Measurements from ENCODE around the gene CSF2RB. TPM values are rescaled to one million over a fixed set of nuclear protein-coding genes. Genes with fewer than 3 reads are reported as not detected.

The CSF2RB gene
- total RNA-seq, 4 donors from 2014 or later = 1.2 to 9.7 (median 6.0) TPM

DNA sequence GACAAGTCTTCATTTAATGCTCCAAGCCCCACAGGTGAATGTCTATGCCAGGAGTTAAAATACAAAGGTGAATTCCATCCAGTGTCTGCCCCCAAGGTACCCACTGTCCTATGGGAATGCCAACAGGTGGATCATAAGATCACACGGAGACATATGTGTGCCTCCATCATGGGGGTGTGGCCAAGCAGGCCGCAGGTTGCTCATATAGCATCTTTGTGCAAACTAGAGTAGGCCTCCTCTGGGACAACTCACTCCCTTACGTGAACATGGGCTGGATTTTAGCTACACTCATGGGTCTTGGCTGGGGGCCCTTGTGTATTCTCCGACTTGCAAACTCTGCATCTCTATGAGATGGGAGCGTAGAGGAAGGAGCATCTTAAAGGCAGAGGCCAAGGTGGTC lies 45.7 kb upstream of the CSF2RB start:
- H3K9me3 ChIP-seq = no peaks in the 10 kb centered on the region
- H3K27ac ChIP-seq = no peak overlapping the region
- 79 to 81% methylated on average over 2 to 5 of the region's 5 CpGs for WGBS, 2 donors (ENCODE audit: low coverage in 1 of 2)
- TF ChIP-seq EP300 (IDR thresholded peaks at IDR 0.05; ENCODE audit: low read depth) (no peak), POLR2A (IDR thresholded peaks at IDR 0.05) (no peak), POLR2AphosphoS5 (IDR thresholded peaks at IDR 0.05) (no peak)
- TF ChIP-seq, protein P1, sequence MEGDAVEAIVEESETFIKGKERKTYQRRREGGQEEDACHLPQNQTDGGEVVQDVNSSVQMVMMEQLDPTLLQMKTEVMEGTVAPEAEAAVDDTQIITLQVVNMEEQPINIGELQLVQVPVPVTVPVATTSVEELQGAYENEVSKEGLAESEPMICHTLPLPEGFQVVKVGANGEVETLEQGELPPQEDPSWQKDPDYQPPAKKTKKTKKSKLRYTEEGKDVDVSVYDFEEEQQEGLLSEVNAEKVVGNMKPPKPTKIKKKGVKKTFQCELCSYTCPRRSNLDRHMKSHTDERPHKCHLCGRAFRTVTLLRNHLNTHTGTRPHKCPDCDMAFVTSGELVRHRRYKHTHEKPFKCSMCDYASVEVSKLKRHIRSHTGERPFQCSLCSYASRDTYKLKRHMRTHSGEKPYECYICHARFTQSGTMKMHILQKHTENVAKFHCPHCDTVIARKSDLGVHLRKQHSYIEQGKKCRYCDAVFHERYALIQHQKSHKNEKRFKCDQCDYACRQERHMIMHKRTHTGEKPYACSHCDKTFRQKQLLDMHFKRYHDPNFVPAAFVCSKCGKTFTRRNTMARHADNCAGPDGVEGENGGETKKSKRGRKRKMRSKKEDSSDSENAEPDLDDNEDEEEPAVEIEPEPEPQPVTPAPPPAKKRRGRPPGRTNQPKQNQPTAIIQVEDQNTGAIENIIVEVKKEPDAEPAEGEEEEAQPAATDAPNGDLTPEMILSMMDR (IDR thresholded peaks at IDR 0.05) = no peak
- in situ Hi-C loops (cut with MboI; ENCODE audit: low pct_ligation_motif_present in 1 of 4, low pct_unique_long_range_greater_than_20kb in 1 of 4, low sequenced_read_pairs in 3 of 4) (loop anchor here in 2 of 4 donors (10.0 to 25.0 kb wide), 3 partner anchors 107 to 330 kb away; partner anchors contain the start of gene EIF3D (in 2 of the 2)), intact Hi-C loops (cut with DNase I; ENCODE audit: low total_unique reads) (no loop called here)
- no peaks in the 10 kb centered on the region for H3K4me1 ChIP-seq
- H3K27me3 ChIP-seq = no peaks in the 10 kb centered on the region
- no peak for DNase-seq
- no peak overlapping the region for H3K4me3 ChIP-seq
- H3K36me3 ChIP-seq = no peaks in the 10 kb centered on the region

DNA sequence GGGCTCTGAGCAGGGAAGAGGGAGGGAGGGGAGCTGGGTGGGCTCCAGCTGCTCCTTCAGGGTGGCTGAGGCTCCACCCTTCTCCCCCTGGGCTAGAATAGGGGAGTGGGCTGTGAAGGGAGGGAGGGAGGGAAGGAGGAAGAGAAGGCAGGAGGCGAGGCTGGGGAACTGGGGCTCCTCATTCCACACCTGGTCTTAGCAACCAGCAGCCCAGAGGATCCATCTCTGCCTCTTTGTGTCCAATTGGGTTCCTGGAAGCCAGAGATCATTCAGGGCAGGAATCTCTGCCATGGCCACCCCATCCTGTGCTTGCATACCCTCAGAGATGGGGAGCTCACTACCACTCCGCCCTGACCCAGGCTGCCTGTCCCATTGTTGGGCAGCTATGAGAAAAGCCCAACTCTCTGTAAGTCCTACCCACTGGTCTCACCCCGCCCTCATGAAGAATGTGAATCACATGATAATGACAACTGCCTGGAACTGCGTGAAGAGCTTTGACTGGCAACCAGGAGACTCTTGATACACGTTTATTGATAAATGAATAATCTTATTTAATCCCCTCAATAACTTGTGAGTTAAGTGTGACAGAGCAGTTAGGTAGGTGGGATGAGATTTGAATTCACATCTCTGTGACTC lies 44.8 kb upstream of the CSF2RB start:
- Histone ChIP-seq H3K27ac (no peak overlapping the region), H3K4me3 (no peak overlapping the region), H3K27me3 (no peaks in the 10 kb centered on the region), H3K4me1 (peaks cover 0 to 4% (median 1%) of the 10 kb centered on the region in 4 donors), H3K36me3 (no peaks in the 10 kb centered on the region), H3K9me3 (no peaks in the 10 kb centered on the region)
- intact Hi-C loops (cut with DNase I; ENCODE audit: low total_unique reads) = no loop called here
- in situ Hi-C loops (cut with MboI; ENCODE audit: low pct_ligation_motif_present in 1 of 4, low pct_unique_long_range_greater_than_20kb in 1 of 4, low sequenced_read_pairs in 3 of 4) = loop anchor here in 2 of 4 donors (10.0 to 25.0 kb wide), 3 partner anchors 106 to 331 kb away; partner anchors contain the start of gene EIF3D (in 2 of the 2)
- TF ChIP-seq, protein P1 (IDR thresholded peaks at IDR 0.05) = no peak
- TF ChIP-seq POLR2A (IDR thresholded peaks at IDR 0.05) = no peak
- TF ChIP-seq EP300 (IDR thresholded peaks at IDR 0.05; ENCODE audit: low read depth) = no peak
- TF ChIP-seq POLR2AphosphoS5 (IDR thresholded peaks at IDR 0.05) = no peak
- DNase-seq = no peak
- 43 to 68% methylated on average over 1 to 5 of the region's 5 CpGs for whole genome bisulfite sequencing, 2 donors (ENCODE audit: low coverage in 1 of 2)

DNA sequence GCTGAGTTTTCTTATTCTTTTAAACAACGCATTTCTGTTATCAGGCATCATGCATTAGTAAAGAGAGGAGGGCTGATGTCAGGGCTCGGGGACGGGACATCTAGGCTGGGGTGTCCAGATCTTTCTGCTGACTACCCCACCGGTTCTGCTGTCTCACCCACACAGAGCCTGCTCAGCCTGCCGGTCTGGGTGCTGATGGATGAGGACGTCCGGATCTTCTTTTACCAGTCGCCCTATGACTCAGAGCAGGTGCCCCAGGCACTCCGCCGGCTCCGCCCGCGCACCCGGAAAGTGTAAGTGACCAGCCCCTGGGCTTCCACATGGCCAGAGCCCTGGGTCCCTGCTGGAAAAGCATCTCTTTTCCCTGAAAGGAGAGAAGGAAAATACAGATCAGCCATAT lies 43.2 kb upstream of the CSF2RB start:
- DNase-seq = no peak
- intact Hi-C loops (cut with DNase I; ENCODE audit: low total_unique reads) (loop anchor here (5.0 kb wide), 1 partner anchor 107 kb away; no protein-coding TSS in a partner anchor), in situ Hi-C loops (cut with MboI; ENCODE audit: low pct_ligation_motif_present in 1 of 4, low pct_unique_long_range_greater_than_20kb in 1 of 4, low sequenced_read_pairs in 3 of 4) (loop anchor here in 2 of 4 donors (25.0 kb wide), 2 partner anchors 117 to 333 kb away; partner anchors contain the start of gene EIF3D (in 2 of the 2))
- WGBS, 2 donors (ENCODE audit: low coverage in 1 of 2) = 82% methylated on average over 14 of the region's 14 CpGs; no CpG with 5 or more reads in 1 of the 2 donors
- H3K27me3 ChIP-seq = no peaks in the 10 kb centered on the region
- no peak for TF ChIP-seq POLR2AphosphoS5 (IDR thresholded peaks at IDR 0.05)
- TF ChIP-seq EP300 (IDR thresholded peaks at IDR 0.05; ENCODE audit: low read depth) = no peak
- TF ChIP-seq, protein P1 (IDR thresholded peaks at IDR 0.05) = no peak
- TF ChIP-seq POLR2A (IDR thresholded peaks at IDR 0.05) = no peak
- H3K4me3 ChIP-seq = no peak overlapping the region
- no peak overlapping the region for H3K27ac ChIP-seq
- peaks cover 0 to 12% (median 6%) of the 10 kb centered on the region in 4 donors for H3K4me1 ChIP-seq
- no peaks in the 10 kb centered on the region for H3K36me3 ChIP-seq
- no peaks in the 10 kb centered on the region for H3K9me3 ChIP-seq

DNA sequence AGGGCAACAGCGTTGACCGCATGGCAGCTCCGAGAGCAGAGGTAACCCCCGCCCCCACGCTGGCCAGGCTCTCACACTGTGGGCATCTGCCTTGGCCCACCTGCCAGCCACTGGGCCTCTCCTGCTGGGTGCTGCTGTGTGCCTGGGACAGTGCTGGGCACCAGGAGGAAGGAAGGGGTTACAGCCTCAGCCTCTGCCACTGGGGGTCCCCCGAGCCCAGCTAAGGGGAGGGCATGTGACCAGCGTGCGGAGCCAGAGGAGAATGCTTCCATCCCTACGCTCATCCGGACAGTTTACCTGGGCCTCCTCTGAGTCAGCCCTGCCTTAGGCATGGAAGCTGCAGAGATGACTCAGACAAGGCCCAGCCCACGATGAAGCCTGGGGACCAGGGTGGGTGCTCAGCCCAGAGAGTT lies 41.8 kb upstream of the CSF2RB start:
- no peaks in the 10 kb centered on the region for H3K36me3 ChIP-seq
- DNase-seq = no peak
- peaks cover 0 to 12% (median 6%) of the 10 kb centered on the region in 4 donors for H3K4me1 ChIP-seq
- 94% methylated on average over 7 of the region's 11 CpGs; no CpG with 5 or more reads in 1 of the 2 donors for WGBS, 2 donors (ENCODE audit: low coverage in 1 of 2)
- no peaks in the 10 kb centered on the region for H3K9me3 ChIP-seq
- in situ Hi-C loops (cut with MboI; ENCODE audit: low pct_ligation_motif_present in 1 of 4, low pct_unique_long_range_greater_than_20kb in 1 of 4, low sequenced_read_pairs in 3 of 4) = loop anchor here in 2 of 4 donors (25.0 kb wide), 2 partner anchors 116 to 334 kb away; partner anchors contain the start of gene EIF3D (in 2 of the 2)
- TF ChIP-seq POLR2A (IDR thresholded peaks at IDR 0.05) = no peak
- TF ChIP-seq, protein P1 (IDR thresholded peaks at IDR 0.05) = no peak
- TF ChIP-seq EP300 (IDR thresholded peaks at IDR 0.05; ENCODE audit: low read depth) = no peak
- no peak for TF ChIP-seq POLR2AphosphoS5 (IDR thresholded peaks at IDR 0.05)
- no peak overlapping the region for H3K27ac ChIP-seq
- intact Hi-C loops (cut with DNase I; ENCODE audit: low total_unique reads) = loop anchor here (5.0 kb wide), 1 partner anchor 106 kb away; no protein-coding TSS in a partner anchor
- H3K27me3 ChIP-seq = no peaks in the 10 kb centered on the region
- no peak overlapping the region for H3K4me3 ChIP-seq
